MM.1S (cell line): Measurements from ENCODE around the gene TIMM10.

ENCODE experiments used
- DNase-seq: peaks from one replicate; pipeline ENCODE4 v3.0.0-alpha.2; 2015
- H2AFZ ChIP-seq: fragments of 300-600 bp; sonication (generic); 2 replicates; pipeline ENCODE4 v1.6.0; 2016; ENCODE audit warnings: antibody characterized with exemption, low read length
- H3F3A ChIP-seq: fragments of 300-600 bp; sonication (generic); 2 replicates; pipeline ENCODE4 v1.6.1; 2016; ENCODE audit warnings: mild to moderate bottlenecking, antibody characterized with exemption, low read length, moderate library complexity, mixed read lengths; ENCODE audit not compliant: insufficient read depth
- H3K27ac ChIP-seq: fragments of 300-600 bp; sonication (generic); 2 replicates; pipeline ENCODE4 v1.5.1; 2016; ENCODE audit warnings: mild to moderate bottlenecking, low read length
- H3K27me3 ChIP-seq: fragments of 300-600 bp; sonication (generic); replicated peaks from 2 replicates; pipeline ENCODE4 v1.6.0; 2016; ENCODE audit warnings: low read length; ENCODE audit not compliant: insufficient read depth
- H3K36me3 ChIP-seq: fragments of 300-600 bp; sonication (generic); replicated peaks from 2 replicates; pipeline ENCODE4 v1.6.1; 2016; ENCODE audit warnings: mild to moderate bottlenecking, low read length, mixed read lengths; ENCODE audit not compliant: insufficient read depth
- H3K4me1 ChIP-seq: fragments of 300-600 bp; sonication (generic); 2 replicates; pipeline ENCODE4 v1.6.1; 2016; ENCODE audit warnings: low read length, mixed read lengths
- H3K4me2 ChIP-seq: fragments of 300-600 bp; sonication (generic); 2 replicates; pipeline ENCODE4 v1.6.0; 2016; ENCODE audit warnings: low read depth, low read length
- H3K4me3 ChIP-seq: fragments of 300-600 bp; sonication (generic); 2 replicates; pipeline ENCODE4 v1.5.1; 2016; ENCODE audit warnings: low read length, mixed read lengths
- H3K79me2 ChIP-seq: fragments of 300-600 bp; sonication (generic); 2 replicates; pipeline ENCODE4 v1.6.1; 2016; ENCODE audit warnings: mixed run types, low read length, mixed read lengths
- H3K9ac ChIP-seq: fragments of 300-600 bp; sonication (generic); 2 replicates; pipeline ENCODE4 v1.6.1; 2016; ENCODE audit warnings: low read length, mixed read lengths
- H3K9me2 ChIP-seq: fragments of 300-600 bp; sonication (generic); replicated peaks from 2 replicates; pipeline ENCODE4 v1.6.1; 2016; ENCODE audit warnings: mild to moderate bottlenecking, low read length, mixed read lengths; ENCODE audit not compliant: insufficient read depth
- H3K9me3 ChIP-seq: fragments of 300-600 bp; sonication (generic); replicated peaks from 2 replicates; pipeline ENCODE4 v1.6.1; 2016; ENCODE audit warnings: mild to moderate bottlenecking, low read length, mixed read lengths; ENCODE audit not compliant: insufficient read depth
- H4K20me1 ChIP-seq: fragments of 300-600 bp; sonication (generic); 2 replicates; pipeline ENCODE4 v1.6.1; 2016; ENCODE audit warnings: mild to moderate bottlenecking, low read length, moderate library complexity, mixed read lengths; ENCODE audit not compliant: insufficient read depth
- EZH2 ChIP-seq: fragments of 300-600 bp; sonication (generic); optimal IDR thresholded peaks from 2 replicates; pipeline ENCODE3; 2017; ENCODE audit warnings: low read depth, mild to moderate bottlenecking, antibody characterized with exemption, low read length, mixed read lengths
- EZH2phosphoT487 ChIP-seq: fragments of 300-600 bp; sonication (generic); IDR thresholded peaks from 2 replicates; pipeline ENCODE4 v1.6.1; 2018; ENCODE audit warnings: antibody characterized with exemption, low read length
- TF ChIP-seq, protein P1 (sequence below): fragments of 300-600 bp; sonication (generic); IDR thresholded peaks from 2 replicates; pipeline ENCODE4 v1.5.1; 2016; ENCODE audit warnings: antibody characterized with exemption, low read length, mixed read lengths

TIMM10 gene

DNA sequence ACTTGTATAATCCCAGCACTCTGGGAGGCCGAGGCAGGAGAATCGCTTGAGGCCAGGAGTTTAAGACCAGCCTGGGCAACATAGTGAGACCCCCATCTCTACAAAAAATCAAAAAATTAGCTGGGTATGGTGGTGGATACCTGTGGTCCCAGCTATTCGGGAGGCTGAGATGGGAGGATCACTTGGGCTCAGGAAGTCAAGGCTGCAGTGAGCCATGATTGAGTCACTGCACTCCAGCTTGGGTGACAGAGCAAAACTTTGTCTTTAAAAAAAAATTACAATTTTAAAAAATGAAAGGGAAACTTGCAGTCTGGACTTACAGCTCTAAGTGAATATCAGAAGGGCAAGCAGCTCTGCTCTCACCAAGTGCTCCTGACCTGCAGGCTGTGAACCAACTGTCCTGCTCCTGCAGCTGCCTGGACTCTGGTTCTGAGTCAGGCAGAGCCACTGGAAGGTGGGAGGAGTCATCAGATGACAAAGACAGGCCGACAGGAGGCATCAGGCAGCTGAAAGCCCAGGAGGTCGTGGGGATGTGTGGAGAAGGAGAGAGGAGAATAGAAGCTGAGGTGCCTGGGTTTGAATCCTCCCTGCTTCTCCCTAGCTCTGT is 16.4 kb upstream of the TIMM10 start:
- Histone ChIP-seq H3K9ac (peak overlapping the region; percentile 48; the same call in 1 of the 2 replicates), H3K27me3 (no peaks in the 10 kb centered on the region), H3K36me3 (no peaks in the 10 kb centered on the region), H3K4me2 (peak overlapping the region; percentile 70; the same call in 1 of the 2 replicates), H3F3A (peaks cover 23% of the 10 kb centered on the region), H3K27ac (peak overlapping the region; percentile 94), H3K9me3 (no peaks in the 10 kb centered on the region), H2AFZ (peak overlapping the region; percentile 43; the same call in 1 of the 2 replicates), H3K4me1 (peaks cover 15% of the 10 kb centered on the region), H3K9me2 (no peaks in the 10 kb centered on the region), H3K4me3 (no peak overlapping the region; the same call in 1 of the 2 replicates), H3K79me2 (no peaks in the 10 kb centered on the region), H4K20me1 (no peaks in the 10 kb centered on the region)
- TF ChIP-seq, protein P1, sequence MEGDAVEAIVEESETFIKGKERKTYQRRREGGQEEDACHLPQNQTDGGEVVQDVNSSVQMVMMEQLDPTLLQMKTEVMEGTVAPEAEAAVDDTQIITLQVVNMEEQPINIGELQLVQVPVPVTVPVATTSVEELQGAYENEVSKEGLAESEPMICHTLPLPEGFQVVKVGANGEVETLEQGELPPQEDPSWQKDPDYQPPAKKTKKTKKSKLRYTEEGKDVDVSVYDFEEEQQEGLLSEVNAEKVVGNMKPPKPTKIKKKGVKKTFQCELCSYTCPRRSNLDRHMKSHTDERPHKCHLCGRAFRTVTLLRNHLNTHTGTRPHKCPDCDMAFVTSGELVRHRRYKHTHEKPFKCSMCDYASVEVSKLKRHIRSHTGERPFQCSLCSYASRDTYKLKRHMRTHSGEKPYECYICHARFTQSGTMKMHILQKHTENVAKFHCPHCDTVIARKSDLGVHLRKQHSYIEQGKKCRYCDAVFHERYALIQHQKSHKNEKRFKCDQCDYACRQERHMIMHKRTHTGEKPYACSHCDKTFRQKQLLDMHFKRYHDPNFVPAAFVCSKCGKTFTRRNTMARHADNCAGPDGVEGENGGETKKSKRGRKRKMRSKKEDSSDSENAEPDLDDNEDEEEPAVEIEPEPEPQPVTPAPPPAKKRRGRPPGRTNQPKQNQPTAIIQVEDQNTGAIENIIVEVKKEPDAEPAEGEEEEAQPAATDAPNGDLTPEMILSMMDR: peak; percentile 12; the same call in 1 of the 2 replicates
- TF ChIP-seq EZH2: no peak
- DNase-seq: peak; percentile 29

DNA sequence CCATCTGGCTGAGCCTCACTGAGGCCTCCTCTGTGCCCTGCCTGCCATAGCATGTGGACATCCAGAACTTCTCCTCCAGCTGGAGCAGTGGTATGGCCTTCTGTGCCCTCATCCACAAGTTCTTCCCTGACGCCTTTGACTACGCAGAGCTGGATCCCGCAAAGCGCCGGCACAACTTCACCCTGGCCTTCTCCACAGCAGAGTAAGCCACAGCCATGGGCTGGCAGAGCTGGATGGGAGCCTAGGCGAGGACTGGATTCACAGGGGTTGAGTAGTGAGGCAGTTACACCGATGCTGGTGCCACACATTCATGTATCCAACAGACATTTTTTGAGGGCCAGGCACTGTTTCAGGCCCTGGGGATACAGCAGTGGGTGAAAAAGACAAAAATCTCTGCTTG is 15.9 kb upstream of the TIMM10 start:
- no peak for DNase-seq
- no peak overlapping the region for H2AFZ ChIP-seq
- H3K9me3 ChIP-seq: no peaks in the 10 kb centered on the region
- no peak overlapping the region for H3K4me3 ChIP-seq
- H3K79me2 ChIP-seq: no peaks in the 10 kb centered on the region
- H3K9me2 ChIP-seq: no peaks in the 10 kb centered on the region
- H3K4me1 ChIP-seq: peaks cover 15% of the 10 kb centered on the region
- TF ChIP-seq EZH2: no peak
- H3K27ac ChIP-seq: peak overlapping the region; percentile 94; the same call in 1 of the 2 replicates
- H3K36me3 ChIP-seq: no peaks in the 10 kb centered on the region
- no peaks in the 10 kb centered on the region for H3K27me3 ChIP-seq
- peaks cover 23% of the 10 kb centered on the region for H3F3A ChIP-seq
- no peak overlapping the region for H3K4me2 ChIP-seq
- no peak overlapping the region for H3K9ac ChIP-seq
- H4K20me1 ChIP-seq: no peaks in the 10 kb centered on the region

DNA sequence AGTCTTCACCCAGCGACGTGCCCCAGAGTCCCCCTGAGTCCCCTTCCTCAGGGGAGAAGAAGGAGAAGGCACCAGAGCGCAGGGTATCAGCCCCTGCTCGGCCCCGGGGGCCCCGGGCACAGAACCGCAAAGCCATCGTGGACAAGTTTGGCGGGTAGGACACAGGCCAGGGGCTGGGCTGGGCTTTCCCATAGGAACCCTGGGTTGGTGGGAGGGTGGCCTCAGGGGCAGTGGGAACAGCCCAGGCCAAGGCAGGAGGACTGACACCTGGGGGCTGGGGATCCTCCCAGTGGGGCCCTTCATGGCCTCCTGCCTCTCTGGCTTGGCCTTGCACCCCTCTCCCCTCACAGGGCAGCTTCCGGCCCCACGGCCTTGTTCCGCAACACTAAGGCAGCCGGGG is 15.3 kb upstream of the TIMM10 start:
- no peaks in the 10 kb centered on the region for H3K79me2 ChIP-seq
- H3K4me3 ChIP-seq: no peak overlapping the region
- no peaks in the 10 kb centered on the region for H4K20me1 ChIP-seq
- no peak overlapping the region for H3K9ac ChIP-seq
- H3K9me2 ChIP-seq: no peaks in the 10 kb centered on the region
- no peaks in the 10 kb centered on the region for H3K9me3 ChIP-seq
- no peak overlapping the region for H3K27ac ChIP-seq
- TF ChIP-seq EZH2 (no peak), EZH2phosphoT487 (no peak)
- H3K4me2 ChIP-seq: no peak overlapping the region
- no peaks in the 10 kb centered on the region for H3K27me3 ChIP-seq
- H3F3A ChIP-seq: peaks cover 23% of the 10 kb centered on the region
- H3K36me3 ChIP-seq: no peaks in the 10 kb centered on the region
- H2AFZ ChIP-seq: no peak overlapping the region
- DNase-seq: no peak
- peaks cover 15% of the 10 kb centered on the region for H3K4me1 ChIP-seq

DNA sequence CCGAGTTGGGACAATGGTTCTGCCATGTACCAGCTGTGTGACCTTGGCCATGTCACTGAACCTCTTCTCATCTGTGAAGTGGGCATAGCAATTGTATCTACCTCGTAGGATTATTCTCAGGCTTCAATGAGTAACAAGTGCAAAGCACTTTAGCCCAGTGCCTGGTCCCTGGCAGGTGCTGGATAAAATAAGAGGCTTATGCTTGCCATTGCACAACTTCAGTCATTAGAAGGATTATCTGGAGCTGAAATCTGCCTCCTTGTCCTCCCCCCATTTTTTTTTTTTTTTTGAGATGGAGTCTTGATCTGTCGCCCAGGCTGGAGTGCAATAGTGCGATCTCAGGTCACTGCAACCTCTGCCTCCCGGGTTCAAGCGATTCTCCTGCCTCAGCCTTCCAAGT is 14.0 kb upstream of the TIMM10 start:
- no peak overlapping the region for H3K9ac ChIP-seq
- H3K27ac ChIP-seq: no peak overlapping the region
- no peak for DNase-seq
- no peaks in the 10 kb centered on the region for H3K9me2 ChIP-seq
- no peak overlapping the region for H3K4me3 ChIP-seq
- H3F3A ChIP-seq: peaks cover 23% of the 10 kb centered on the region
- H3K4me1 ChIP-seq: peaks cover 15% of the 10 kb centered on the region
- H3K27me3 ChIP-seq: no peaks in the 10 kb centered on the region
- TF ChIP-seq, protein P1: no peak
- no peak for TF ChIP-seq EZH2phosphoT487
- TF ChIP-seq EZH2: no peak
- H3K36me3 ChIP-seq: no peaks in the 10 kb centered on the region
- no peak overlapping the region for H3K4me2 ChIP-seq
- no peaks in the 10 kb centered on the region for H3K79me2 ChIP-seq
- H4K20me1 ChIP-seq: no peaks in the 10 kb centered on the region
- no peak overlapping the region for H2AFZ ChIP-seq
- H3K9me3 ChIP-seq: no peaks in the 10 kb centered on the region
